GM19043 (cell line): ENCODE results near the gene DCPS.

Experiments used
- ATAC-seq: cut with Tn5 transposase; IDR thresholded peaks from one replicate; pipeline ENCODE4 v1.9.1; 2021; ENCODE audit warnings: low read depth; ENCODE audit not compliant: unreplicated experiment

The DCPS gene

DNA sequence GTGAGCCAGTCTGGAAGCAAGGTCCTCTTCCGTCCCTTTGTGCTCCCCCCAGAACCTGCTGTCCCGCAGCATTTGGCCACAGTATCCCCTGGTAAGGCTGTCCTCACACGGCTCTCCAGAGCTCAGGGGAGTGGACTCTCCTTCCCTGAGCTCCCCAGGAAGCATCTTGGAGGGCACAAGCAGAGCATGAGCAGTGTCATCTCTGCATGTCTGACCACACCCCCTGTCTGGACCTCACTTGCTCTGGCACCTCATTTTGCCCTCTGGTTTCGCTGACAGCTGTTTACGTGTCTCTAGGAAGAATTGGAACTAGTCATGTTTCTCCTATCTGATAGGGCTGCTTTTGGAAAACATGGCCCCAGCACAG is 15.5 kb downstream of the DCPS start:
- ATAC-seq, result no peak

GRCh38 chr11:126322996-126323395 is 19.1 kb downstream of the DCPS start:
- no peak for ATAC-seq

DNA sequence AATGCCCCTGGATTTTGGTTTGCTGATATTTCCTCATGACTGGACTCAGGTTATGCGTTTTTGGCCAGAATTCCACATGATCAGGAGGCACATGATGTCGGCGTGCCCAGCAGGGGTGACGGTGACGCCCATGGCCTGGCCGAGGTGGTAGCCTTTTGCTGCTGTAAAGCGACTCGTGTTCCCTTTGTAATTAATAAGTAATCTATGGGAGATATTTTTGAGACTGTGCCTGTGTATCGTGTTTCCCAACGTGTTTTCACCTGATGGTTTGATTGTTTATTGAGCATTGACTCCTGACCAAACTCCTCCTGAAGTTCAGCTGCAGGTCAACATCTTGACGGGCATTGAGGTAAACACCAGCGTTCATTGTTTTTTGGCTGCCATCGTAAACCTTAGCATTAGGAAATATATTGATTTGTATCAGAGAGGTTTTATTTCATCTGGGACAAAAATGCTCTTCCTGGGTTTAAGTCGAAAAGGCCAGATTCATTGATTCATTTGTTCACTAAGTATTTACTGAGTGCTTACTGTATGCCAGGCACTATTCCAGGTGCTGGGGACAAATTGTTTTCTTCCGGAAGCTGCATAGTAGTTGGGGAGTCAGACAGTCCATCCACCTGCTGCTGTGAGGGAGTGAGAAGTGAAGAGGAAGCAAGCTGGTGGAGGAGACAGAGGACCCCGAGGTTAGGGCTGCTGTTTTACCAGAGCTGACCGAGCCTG is 23.6 kb downstream of the DCPS start:
- no peak for ATAC-seq

GRCh38 chr11:126328001-126328390 is 24.1 kb downstream of the DCPS start:
- no peak for ATAC-seq

GRCh38 chr11:126328444-126328843 is 24.6 kb downstream of the DCPS start:
- ATAC-seq, result no peak

GRCh38 chr11:126328938-126329643 is 25.2 kb downstream of the DCPS start:
- ATAC-seq, result no peak

DNA sequence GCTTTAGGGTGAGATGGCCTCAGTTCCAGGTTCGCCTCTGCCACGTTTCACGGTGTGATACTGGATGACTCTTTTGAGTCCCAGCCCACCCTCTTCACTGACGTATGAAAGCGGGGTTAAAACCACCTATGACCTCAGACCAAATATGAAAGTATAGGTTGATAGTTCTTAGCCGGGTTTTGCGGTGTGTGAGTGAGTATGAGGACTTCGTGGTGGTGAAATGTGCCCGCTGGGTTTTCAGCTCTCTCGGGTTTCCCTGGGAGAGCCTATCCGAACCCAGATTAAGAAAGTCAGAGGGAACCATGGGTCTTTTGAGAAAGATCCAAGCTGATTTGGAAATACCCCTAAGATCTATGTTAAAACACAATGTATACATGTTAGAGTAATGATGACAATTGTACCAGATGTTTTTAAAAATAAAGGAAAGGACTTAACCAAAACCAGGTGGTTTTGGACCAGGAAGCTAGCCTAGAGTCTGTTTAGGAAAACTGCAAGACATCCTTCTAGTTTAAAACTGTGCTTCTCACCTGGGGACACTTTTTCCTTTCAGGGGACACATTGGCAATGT is 25.9 kb downstream of the DCPS start:
- ATAC-seq, result no peak

DNA sequence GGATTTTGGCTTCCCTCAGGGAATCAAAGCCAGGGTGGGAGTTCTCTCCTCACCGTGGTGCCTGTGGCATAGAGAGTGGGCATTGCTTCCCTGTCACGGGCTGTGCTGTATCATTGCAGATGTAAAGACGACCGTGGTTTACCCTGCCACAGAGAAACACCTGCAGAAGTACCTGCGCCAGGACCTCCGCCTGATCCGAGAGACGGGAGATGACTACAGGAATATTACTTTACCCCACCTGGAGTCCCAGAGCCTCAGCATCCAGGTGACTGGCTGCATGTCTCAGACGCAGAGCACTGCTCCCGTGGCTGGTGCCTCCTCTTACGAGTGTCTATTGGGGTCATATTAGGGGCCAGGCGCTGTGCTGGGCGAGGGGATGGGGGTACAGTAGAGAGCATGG is 27.4 kb downstream of the DCPS start:
- no peak for ATAC-seq

- no peak for ATAC-seq
These were observed 28.4 kb downstream of the DCPS start for GRCh38 chr11:126332221-126332711.

DNA sequence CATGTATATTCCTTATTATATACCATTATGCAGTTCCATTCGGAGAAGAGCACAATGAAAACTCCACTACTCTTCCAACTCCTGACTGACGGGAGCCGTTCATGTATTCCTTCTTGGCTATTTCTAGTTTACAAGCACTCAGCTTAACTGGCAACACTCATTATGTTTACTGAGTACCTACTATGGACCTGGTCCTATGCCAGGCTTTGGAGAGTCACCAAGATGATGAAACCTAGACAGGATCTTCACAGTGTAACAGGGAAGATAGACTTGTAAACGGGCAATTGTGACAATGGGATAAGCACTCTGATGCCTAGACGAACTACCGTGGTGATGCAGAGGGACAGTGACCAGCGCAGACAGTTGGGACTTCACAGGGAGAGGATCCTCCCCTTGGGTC is 29.3 kb downstream of the DCPS start:
- no peak for ATAC-seq

- no peak for ATAC-seq
These were observed 31.0 kb downstream of the DCPS start for GRCh38 chr11:126334659-126335462.

DNA sequence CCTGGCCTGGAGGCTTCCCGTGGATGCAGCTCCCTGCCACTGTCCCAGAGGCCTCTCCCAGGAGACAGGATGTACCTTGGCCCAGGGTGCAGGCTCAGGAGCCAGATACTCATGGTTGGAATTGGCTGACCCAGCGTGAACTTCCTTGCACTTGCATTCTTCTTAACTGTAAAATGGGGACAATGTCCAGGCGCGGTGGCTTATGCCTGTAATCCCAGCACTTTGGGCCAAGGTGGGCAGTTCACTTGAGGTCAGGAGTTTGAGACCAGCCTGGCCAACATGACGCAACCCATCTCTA is 31.6 kb downstream of the DCPS start:
- ATAC-seq, result no peak

DNA sequence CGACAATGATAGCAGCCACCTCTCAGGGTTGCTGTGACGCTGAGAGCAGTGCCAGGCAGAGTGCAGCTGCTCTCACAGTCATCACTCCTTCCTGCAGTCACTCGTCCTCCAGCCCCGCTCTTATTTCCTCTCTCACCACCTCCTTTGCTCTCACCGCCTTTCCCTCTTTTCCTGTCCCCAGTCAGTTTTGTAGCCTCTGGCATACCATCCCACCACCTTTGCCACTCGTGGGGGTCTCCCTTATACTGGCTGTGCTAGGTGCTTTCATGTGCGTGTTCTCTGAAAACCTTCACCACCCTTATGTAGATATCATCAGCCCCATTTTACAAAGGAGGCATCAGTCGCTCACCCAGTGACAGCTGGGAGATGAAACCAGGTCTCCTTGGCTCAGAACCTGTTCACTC is 32.3 kb downstream of the DCPS start:
- ATAC-seq, result no peak

GRCh38 chr11:126336671-126337101 is 32.8 kb downstream of the DCPS start:
- no peak for ATAC-seq

DNA sequence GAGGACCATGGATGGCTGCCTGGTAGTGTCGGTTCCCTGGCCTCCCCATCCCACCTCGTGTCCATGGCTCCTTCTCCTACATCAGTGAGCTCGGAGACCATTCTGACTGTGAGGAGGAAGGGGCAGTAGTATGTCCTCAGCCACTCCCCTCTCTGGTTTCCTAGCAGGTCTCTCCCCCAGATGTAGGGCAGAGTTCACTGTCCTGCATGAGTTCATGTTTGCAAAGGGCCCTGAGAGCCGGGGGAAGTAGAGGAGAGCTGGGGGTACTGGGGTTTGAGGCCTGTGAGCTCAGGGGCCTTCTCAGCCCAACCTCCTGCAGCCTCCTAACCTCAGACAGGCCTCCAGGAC is 33.2 kb downstream of the DCPS start:
- no peak for ATAC-seq

- no peak for ATAC-seq
These were observed 33.8 kb downstream of the DCPS start for GRCh38 chr11:126337474-126338241.

DNA sequence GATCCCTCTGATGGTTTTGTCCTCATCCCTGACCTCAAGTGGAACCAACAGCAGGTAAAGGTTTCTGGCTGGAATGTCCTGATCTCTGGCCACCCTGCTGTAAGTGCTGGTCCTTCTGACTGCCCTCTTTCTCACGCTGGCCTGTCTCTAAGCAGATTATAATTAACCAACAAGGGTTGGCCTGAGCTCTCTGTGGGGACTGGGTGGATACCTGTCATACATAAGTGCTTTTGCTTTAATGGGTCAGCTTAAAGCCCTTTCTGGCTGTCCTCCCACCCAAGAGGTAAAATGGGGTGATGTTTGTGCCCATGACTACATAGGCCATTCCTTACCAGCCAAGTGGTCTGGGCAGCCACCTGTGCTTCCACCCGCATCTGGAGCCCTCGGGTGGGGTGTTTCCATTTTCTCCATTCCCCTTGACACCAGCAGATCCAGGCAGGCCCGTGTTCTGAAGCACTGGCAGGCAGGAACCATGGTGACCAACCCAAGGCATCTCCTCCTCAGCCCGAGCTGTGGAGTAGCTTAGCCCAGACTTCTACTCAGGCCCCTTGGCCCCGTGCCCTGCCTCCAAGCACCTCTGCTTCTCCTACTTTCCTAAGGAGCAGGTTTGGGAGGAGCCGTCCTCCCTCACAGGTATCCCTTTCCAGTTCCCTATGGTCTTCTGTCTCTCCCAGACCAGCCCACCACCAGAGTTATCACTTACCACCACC is 34.6 kb downstream of the DCPS start:
- no peak for ATAC-seq

GRCh38 chr11:126339073-126339862 is 35.4 kb downstream of the DCPS start:
- no peak for ATAC-seq

GRCh38 chr11:126339863-126340434 is 36.1 kb downstream of the DCPS start:
- no peak for ATAC-seq
